GM23338 (cell line): ENCODE data around the gene SPATS1. TPM values are rescaled to one million over a fixed set of nuclear protein-coding genes. Genes with fewer than 3 reads are reported as not detected.

Experiments
- ATAC-seq: fragments of 200-7000 bp; cut with Tn5 transposase; 3 replicates; pipeline ENCODE4 v1.9.1; 2020
- DNase-seq: peaks from one replicate; pipeline ENCODE4 v3.0.0-alpha.2; 2015; ENCODE audit warnings: low spot score
- H2AFZ ChIP-seq: fragments of 200-600 bp; sonication (generic); 2 replicates; pipeline ENCODE4 v1.8.0; 2016; ENCODE audit warnings: antibody characterized with exemption, mild to moderate bottlenecking, moderate library complexity
- H3F3A ChIP-seq: fragments of 200-600 bp; sonication (generic); replicated peaks from 2 replicates; pipeline ENCODE4 v1.8.0; 2017; ENCODE audit warnings: antibody characterized with exemption, mixed run types, low read depth
- H3K27ac ChIP-seq: fragments of 200-600 bp; sonication (generic); 2 replicates; pipeline ENCODE4 v1.6.1; 2016; ENCODE audit warnings: low read depth
- H3K27me3 ChIP-seq: fragments of 200-600 bp; sonication (generic); 2 replicates; pipeline ENCODE4 v1.8.0; 2016; ENCODE audit warnings: mild to moderate bottlenecking, mixed run types, moderate library complexity; ENCODE audit not compliant: insufficient read depth
- H3K36me3 ChIP-seq: fragments of 200-600 bp; sonication (generic); 2 replicates; pipeline ENCODE4 v1.8.0; 2016; ENCODE audit warnings: mild to moderate bottlenecking; ENCODE audit not compliant: insufficient read depth
- H3K4me1 ChIP-seq: fragments of 200-600 bp; sonication (generic); 2 replicates; pipeline ENCODE4 v1.8.0; 2016; ENCODE audit warnings: mild to moderate bottlenecking, moderate library complexity; ENCODE audit not compliant: insufficient read depth
- H3K4me2 ChIP-seq: fragments of 200-600 bp; sonication (generic); 2 replicates; pipeline ENCODE4 v1.7.1; 2017; ENCODE audit warnings: mixed run types
- H3K4me3 ChIP-seq: fragments of 200-600 bp; sonication (generic); 2 replicates; pipeline ENCODE4 v1.6.1; 2016; ENCODE audit warnings: mixed run types
- H3K79me2 ChIP-seq: fragments of 200-600 bp; sonication (generic); replicated peaks from 2 replicates; pipeline ENCODE4 v1.8.0; 2017; ENCODE audit warnings: mild to moderate bottlenecking; ENCODE audit not compliant: insufficient read depth
- H3K9me2 ChIP-seq: fragments of 200-600 bp; sonication (generic); 2 replicates; pipeline ENCODE4 v1.8.0; 2017; ENCODE audit not compliant: insufficient read depth
- H4K20me1 ChIP-seq: fragments of 200-600 bp; sonication (generic); replicated peaks from 2 replicates; pipeline ENCODE4 v1.8.0; 2017; ENCODE audit warnings: mild to moderate bottlenecking; ENCODE audit not compliant: insufficient read depth
- H3K27ac Mint-ChIP-seq: 2 replicates; pipeline ENCODE4 v1.8.0; 2020; ENCODE audit warnings: inconsistent platforms, mild to moderate bottlenecking, moderate library complexity, mixed read lengths
- H3K27me3 Mint-ChIP-seq: 3 replicates; pipeline ENCODE4 v1.8.0; 2022; ENCODE audit warnings: low read depth, mild to moderate bottlenecking, moderate library complexity, mixed read lengths, inconsistent platforms; ENCODE audit not compliant: insufficient read depth, poor library complexity
- H3K36me3 Mint-ChIP-seq: 3 replicates; pipeline ENCODE4 v1.8.0; 2021; ENCODE audit warnings: low read depth, mild to moderate bottlenecking, inconsistent platforms, moderate library complexity, mixed read lengths
- H3K4me1 Mint-ChIP-seq: 3 replicates; pipeline ENCODE4 v1.8.0; 2020; ENCODE audit warnings: mild to moderate bottlenecking, inconsistent platforms, mixed read lengths
- H3K4me3 Mint-ChIP-seq: 3 replicates; pipeline ENCODE4 v1.8.0; 2021; ENCODE audit warnings: moderate library complexity, mild to moderate bottlenecking, inconsistent platforms, mixed read lengths
- H3K9me3 Mint-ChIP-seq: 3 replicates; pipeline ENCODE4 v1.8.0; 2020; ENCODE audit warnings: moderate library complexity, mild to moderate bottlenecking, inconsistent platforms, mixed read lengths
- CREB1 ChIP-seq: fragments of 250-450 bp; sonication (Bioruptor Pico); IDR thresholded peaks from 2 replicates; pipeline ENCODE4 v1.5.0; 2020; ENCODE audit warnings: low read depth, mild to moderate bottlenecking, moderate library complexity
- EZH2 ChIP-seq: fragments of 200-600 bp; sonication (generic); IDR thresholded peaks from one replicate; pipeline ENCODE4 v1.8.0; 2017; ENCODE audit warnings: antibody characterized with exemption, mild to moderate bottlenecking, low read depth; ENCODE audit not compliant: unreplicated experiment
- EZH2phosphoT487 ChIP-seq: fragments of 200-600 bp; sonication (generic); IDR thresholded peaks from one replicate; pipeline ENCODE4 v1.8.1; 2018; ENCODE audit warnings: antibody characterized with exemption; ENCODE audit not compliant: unreplicated experiment
- JUNB ChIP-seq: IDR thresholded peaks from one replicate; pipeline ENCODE4 v1.6.1; 2016; ENCODE audit warnings: antibody characterized with exemption; ENCODE audit not compliant: unreplicated experiment
- NANOG ChIP-seq: IDR thresholded peaks from 2 replicates; pipeline ENCODE4 v1.6.1; 2016; ENCODE audit warnings: antibody characterized with exemption, borderline replicate concordance
- POLR2AphosphoS5 ChIP-seq: IDR thresholded peaks from 2 replicates; pipeline ENCODE4 v1.6.1; 2016; ENCODE audit warnings: antibody characterized with exemption, low read depth
- STAT1 ChIP-seq: IDR thresholded peaks from one replicate; pipeline ENCODE4 v1.6.1; 2016; ENCODE audit warnings: antibody characterized with exemption; ENCODE audit not compliant: unreplicated experiment
- ZNF114 ChIP-seq: fragments of 250-450 bp; sonication (Bioruptor Pico); IDR thresholded peaks from 2 replicates; pipeline ENCODE4 v1.5.0; 2020; ENCODE audit warnings: mild to moderate bottlenecking, moderate library complexity
- ZNF331 ChIP-seq: fragments of 250-450 bp; sonication (Bioruptor Pico); IDR thresholded peaks from 2 replicates; pipeline ENCODE4 v1.5.0; 2020; ENCODE audit warnings: low read depth, mild to moderate bottlenecking, moderate library complexity
- polyA plus RNA-seq: library from polyadenylated mRNA; unstranded; fragments of >200 nt; fragmentation: Nextera tagmentation; extraction: Ambion mirVana; gene quantifications from 2 replicates; pipeline ENCODE4 v1.2.1, GENCODE V29; 2016
- total RNA-seq: library from RNA; depleted of rRNA; stranded (reverse); fragments of >200 nt; shearing (Covaris generic); gene quantifications from 2 replicates; pipeline ENCODE4 v1.2.3, GENCODE V29; 2014
- TF ChIP-seq, protein P1 (sequence below): fragments of 250-450 bp; sonication (Bioruptor Pico); IDR thresholded peaks from 2 replicates; pipeline ENCODE4 v1.5.0; 2020; ENCODE audit warnings: mild to moderate bottlenecking, moderate library complexity
- TF ChIP-seq, protein P2 (sequence below): IDR thresholded peaks from one replicate; pipeline ENCODE4 v1.6.1; 2018; ENCODE audit warnings: antibody characterized with exemption; ENCODE audit not compliant: unreplicated experiment
- TF ChIP-seq, protein P3 (sequence below): IDR thresholded peaks from 2 replicates; pipeline ENCODE4 v1.6.1; 2016; ENCODE audit warnings: antibody characterized with exemption
- TF ChIP-seq, protein P4 (sequence below), 2 experiments: fragments of 200-600 bp in 1 of 2; sonication (generic) in 1 of 2; conservative IDR thresholded peaks; 2 replicates each; pipeline versions ENCODE4 v1.5.1 to v1.6.1; 2016 to 2017; ENCODE audit warnings: antibody characterized with exemption in 2 of 2, low read depth in 2 of 2, mild to moderate bottlenecking in 2 of 2, moderate library complexity in 1 of 2

Gene SPATS1
- total and polyA plus RNA-seq, 2 experiments from 2014 or later = not detected

DNA sequence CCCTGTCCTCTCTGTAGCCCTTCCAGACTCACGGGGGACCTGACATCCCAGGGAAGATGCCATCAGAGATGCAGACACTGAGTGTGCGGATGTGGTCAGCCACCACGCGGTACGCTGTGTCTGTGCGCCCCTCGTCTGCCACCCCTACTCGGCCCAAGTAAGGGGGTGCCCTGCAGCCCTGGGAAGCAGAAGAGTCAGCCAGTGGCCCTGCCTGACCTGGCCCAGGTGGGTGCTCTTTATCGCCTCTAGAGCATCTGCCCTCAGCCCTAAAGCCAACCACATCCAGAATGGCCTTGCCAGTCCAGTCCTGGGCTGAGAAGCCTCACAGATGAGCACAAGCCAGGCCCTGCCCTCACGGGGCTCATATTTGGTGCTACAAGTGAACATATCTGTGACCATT is 35.2 kb upstream of the SPATS1 start (continued):
- TF ChIP-seq, protein P1, sequence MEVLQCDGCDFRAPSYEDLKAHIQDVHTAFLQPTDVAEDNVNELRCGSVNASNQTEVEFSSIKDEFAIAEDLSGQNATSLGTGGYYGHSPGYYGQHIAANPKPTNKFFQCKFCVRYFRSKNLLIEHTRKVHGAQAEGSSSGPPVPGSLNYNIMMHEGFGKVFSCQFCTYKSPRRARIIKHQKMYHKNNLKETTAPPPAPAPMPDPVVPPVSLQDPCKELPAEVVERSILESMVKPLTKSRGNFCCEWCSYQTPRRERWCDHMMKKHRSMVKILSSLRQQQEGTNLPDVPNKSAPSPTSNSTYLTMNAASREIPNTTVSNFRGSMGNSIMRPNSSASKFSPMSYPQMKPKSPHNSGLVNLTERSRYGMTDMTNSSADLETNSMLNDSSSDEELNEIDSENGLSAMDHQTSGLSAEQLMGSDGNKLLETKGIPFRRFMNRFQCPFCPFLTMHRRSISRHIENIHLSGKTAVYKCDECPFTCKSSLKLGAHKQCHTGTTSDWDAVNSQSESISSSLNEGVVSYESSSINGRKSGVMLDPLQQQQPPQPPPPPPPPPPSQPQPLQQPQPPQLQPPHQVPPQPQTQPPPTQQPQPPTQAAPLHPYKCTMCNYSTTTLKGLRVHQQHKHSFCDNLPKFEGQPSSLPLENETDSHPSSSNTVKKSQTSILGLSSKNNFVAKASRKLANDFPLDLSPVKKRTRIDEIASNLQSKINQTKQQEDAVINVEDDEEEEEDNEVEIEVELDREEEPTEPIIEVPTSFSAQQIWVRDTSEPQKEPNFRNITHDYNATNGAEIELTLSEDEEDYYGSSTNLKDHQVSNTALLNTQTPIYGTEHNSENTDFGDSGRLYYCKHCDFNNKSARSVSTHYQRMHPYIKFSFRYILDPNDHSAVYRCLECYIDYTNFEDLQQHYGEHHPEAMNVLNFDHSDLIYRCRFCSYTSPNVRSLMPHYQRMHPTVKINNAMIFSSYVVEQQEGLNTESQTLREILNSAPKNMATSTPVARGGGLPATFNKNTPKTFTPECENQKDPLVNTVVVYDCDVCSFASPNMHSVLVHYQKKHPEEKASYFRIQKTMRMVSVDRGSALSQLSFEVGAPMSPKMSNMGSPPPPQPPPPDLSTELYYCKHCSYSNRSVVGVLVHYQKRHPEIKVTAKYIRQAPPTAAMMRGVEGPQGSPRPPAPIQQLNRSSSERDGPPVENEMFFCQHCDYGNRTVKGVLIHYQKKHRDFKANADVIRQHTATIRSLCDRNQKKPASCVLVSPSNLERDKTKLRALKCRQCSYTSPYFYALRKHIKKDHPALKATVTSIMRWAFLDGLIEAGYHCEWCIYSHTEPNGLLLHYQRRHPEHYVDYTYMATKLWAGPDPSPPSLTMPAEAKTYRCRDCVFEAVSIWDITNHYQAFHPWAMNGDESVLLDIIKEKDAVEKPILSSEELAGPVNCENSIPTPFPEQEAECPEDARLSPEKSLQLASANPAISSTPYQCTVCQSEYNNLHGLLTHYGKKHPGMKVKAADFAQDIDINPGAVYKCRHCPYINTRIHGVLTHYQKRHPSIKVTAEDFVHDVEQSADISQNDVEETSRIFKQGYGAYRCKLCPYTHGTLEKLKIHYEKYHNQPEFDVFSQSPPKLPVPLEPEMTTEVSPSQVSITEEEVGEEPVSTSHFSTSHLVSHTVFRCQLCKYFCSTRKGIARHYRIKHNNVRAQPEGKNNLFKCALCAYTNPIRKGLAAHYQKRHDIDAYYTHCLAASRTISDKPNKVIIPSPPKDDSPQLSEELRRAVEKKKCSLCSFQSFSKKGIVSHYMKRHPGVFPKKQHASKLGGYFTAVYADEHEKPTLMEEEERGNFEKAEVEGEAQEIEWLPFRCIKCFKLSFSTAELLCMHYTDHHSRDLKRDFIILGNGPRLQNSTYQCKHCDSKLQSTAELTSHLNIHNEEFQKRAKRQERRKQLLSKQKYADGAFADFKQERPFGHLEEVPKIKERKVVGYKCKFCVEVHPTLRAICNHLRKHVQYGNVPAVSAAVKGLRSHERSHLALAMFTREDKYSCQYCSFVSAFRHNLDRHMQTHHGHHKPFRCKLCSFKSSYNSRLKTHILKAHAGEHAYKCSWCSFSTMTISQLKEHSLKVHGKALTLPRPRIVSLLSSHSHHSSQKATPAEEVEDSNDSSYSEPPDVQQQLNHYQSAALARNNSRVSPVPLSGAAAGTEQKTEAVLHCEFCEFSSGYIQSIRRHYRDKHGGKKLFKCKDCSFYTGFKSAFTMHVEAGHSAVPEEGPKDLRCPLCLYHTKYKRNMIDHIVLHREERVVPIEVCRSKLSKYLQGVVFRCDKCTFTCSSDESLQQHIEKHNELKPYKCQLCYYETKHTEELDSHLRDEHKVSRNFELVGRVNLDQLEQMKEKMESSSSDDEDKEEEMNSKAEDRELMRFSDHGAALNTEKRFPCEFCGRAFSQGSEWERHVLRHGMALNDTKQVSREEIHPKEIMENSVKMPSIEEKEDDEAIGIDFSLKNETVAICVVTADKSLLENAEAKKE = no peak
- no peak for TF ChIP-seq JUNB
- TF ChIP-seq CREB1 (CRISPR knock-in tag) = no peak

DNA sequence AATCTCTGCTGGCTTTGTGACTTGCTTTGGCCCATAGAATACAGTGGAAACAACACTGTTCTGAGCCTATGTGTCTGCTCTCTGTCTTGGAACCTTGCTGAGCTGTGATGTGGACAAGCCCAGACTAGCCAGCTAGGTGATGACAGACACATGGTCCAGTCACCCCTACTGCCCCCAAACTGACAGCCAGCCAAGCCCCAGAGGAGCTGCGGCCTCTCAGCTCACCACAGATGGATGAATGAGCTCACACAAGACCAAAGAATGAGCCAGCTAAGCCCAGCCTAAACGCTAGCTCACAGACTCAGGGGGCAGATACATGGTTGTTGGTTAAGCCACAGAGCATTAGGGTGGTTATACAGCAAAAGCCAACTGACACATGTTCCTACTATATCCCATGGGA is 33.4 kb upstream of the SPATS1 start:
- peaks cover 68% of the 10 kb centered on the region for H3K36me3 Mint-ChIP-seq
- Histone ChIP-seq H3K4me2 (no peak overlapping the region), H4K20me1 (no peaks in the 10 kb centered on the region), H3K27ac (no peak overlapping the region), H3K4me1 (peaks cover 6% of the 10 kb centered on the region; the same call in 1 of the 2 replicates), H3K4me3 (no peak overlapping the region), H3K27me3 (no peaks in the 10 kb centered on the region), H3F3A (0 out of 2 replicates have a peak, but pooled peaks cover 4% of the 10 kb centered on the region), H3K9me2 (no peaks in the 10 kb centered on the region), H3K79me2 (peaks cover 10% of the 10 kb centered on the region), H2AFZ (no peak overlapping the region), H3K36me3 (peaks cover 16% of the 10 kb centered on the region)
- ATAC-seq = no peak
- H3K4me1 Mint-ChIP-seq = peaks cover 9% of the 10 kb centered on the region; the same call in 2 of the 3 replicates
- H3K27me3 Mint-ChIP-seq = peaks cover 15% of the 10 kb centered on the region
- no peak overlapping the region for H3K27ac Mint-ChIP-seq
- no peak for DNase-seq
- H3K4me3 Mint-ChIP-seq = no peak overlapping the region
- no peaks in the 10 kb centered on the region; the same call in 2 of the 3 replicates for H3K9me3 Mint-ChIP-seq
- no peak for TF ChIP-seq EZH2
- no peak for TF ChIP-seq ZNF114 (CRISPR knock-in tag)
- no peak for TF ChIP-seq NANOG
- TF ChIP-seq POLR2AphosphoS5 = no peak
- no peak for TF ChIP-seq ZNF331 (CRISPR knock-in tag)
- no peak for TF ChIP-seq CREB1 (CRISPR knock-in tag)
- TF ChIP-seq EZH2phosphoT487 = no peak
- TF ChIP-seq STAT1 = no peak
- TF ChIP-seq, protein P2, sequence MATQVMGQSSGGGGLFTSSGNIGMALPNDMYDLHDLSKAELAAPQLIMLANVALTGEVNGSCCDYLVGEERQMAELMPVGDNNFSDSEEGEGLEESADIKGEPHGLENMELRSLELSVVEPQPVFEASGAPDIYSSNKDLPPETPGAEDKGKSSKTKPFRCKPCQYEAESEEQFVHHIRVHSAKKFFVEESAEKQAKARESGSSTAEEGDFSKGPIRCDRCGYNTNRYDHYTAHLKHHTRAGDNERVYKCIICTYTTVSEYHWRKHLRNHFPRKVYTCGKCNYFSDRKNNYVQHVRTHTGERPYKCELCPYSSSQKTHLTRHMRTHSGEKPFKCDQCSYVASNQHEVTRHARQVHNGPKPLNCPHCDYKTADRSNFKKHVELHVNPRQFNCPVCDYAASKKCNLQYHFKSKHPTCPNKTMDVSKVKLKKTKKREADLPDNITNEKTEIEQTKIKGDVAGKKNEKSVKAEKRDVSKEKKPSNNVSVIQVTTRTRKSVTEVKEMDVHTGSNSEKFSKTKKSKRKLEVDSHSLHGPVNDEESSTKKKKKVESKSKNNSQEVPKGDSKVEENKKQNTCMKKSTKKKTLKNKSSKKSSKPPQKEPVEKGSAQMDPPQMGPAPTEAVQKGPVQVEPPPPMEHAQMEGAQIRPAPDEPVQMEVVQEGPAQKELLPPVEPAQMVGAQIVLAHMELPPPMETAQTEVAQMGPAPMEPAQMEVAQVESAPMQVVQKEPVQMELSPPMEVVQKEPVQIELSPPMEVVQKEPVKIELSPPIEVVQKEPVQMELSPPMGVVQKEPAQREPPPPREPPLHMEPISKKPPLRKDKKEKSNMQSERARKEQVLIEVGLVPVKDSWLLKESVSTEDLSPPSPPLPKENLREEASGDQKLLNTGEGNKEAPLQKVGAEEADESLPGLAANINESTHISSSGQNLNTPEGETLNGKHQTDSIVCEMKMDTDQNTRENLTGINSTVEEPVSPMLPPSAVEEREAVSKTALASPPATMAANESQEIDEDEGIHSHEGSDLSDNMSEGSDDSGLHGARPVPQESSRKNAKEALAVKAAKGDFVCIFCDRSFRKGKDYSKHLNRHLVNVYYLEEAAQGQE = no peak
- no peak for TF ChIP-seq JUNB
- TF ChIP-seq, protein P3, sequence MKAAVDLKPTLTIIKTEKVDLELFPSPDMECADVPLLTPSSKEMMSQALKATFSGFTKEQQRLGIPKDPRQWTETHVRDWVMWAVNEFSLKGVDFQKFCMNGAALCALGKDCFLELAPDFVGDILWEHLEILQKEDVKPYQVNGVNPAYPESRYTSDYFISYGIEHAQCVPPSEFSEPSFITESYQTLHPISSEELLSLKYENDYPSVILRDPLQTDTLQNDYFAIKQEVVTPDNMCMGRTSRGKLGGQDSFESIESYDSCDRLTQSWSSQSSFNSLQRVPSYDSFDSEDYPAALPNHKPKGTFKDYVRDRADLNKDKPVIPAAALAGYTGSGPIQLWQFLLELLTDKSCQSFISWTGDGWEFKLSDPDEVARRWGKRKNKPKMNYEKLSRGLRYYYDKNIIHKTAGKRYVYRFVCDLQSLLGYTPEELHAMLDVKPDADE = no peak
- TF ChIP-seq, protein P4, sequence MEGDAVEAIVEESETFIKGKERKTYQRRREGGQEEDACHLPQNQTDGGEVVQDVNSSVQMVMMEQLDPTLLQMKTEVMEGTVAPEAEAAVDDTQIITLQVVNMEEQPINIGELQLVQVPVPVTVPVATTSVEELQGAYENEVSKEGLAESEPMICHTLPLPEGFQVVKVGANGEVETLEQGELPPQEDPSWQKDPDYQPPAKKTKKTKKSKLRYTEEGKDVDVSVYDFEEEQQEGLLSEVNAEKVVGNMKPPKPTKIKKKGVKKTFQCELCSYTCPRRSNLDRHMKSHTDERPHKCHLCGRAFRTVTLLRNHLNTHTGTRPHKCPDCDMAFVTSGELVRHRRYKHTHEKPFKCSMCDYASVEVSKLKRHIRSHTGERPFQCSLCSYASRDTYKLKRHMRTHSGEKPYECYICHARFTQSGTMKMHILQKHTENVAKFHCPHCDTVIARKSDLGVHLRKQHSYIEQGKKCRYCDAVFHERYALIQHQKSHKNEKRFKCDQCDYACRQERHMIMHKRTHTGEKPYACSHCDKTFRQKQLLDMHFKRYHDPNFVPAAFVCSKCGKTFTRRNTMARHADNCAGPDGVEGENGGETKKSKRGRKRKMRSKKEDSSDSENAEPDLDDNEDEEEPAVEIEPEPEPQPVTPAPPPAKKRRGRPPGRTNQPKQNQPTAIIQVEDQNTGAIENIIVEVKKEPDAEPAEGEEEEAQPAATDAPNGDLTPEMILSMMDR (conservative IDR thresholded peaks at IDR 0.05; ENCODE audit: low read depth in 2 of 2) = no peak
